ENCODE measurements around the gene RPL35A.
"Not testable (repeated sequence)": the region's sequence is repeated elsewhere in the genome, so short reads cannot be mapped to it uniquely, and the experiment has no call there.

The RPL35A gene

DNA sequence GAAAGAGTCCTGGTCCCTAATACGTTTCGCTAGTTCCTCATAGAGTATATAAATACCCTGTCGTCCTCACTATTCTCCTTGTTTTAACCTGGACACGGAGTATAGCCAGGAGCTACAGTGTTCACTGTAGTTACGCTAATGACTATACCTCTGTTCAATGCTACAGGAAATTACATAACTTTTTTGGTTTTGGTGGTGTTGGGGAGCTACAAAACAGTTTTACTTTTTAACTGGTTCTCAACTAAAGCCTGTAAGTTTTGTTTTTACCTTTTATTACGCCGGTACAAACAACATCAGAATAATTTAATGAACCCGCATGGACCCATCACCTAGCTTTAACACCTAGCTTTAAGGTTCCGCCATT lies 11.6 kb downstream of the RPL35A start:
- no peak overlapping the region for H3K27ac ChIP-seq
- in situ Hi-C loops (cut with HindIII; ENCODE audit: low pct_ligation_motif_present, low sequenced_read_pairs): no loop called here

DNA sequence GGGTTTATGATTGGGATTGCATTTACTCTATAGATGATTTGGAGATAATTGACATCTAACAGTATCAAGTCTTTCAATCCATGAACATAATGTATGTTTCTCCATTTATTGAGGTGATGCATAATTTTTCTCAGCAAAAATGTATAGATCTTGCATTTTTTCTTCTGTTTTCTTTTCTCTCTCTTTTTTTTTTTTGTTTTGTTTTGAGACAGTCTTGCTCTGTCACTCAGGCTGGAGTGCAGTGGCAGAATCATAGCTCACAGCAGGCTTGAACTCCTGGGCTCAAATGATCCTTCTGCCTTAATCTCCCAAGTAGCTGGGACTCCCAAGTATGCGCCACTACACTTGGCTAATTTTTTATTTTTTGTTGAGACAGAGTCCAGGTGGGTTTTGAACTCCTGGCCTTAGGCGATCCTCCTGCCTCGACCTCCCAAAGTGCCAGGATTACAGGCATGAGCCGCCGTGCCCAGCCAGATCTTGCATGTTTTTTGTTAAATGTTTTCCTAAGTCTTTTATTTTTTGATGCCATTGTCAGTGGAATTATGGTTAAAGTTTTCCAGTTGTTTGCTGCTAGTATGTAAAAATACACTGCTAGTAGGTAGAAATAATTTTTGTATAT lies 13.1 kb downstream of the RPL35A start:
- no peaks in the 10 kb centered on the region for H3K36me3 ChIP-seq (replicated peaks)
- in situ Hi-C loops (cut with HindIII; ENCODE audit: low pct_ligation_motif_present, low sequenced_read_pairs): no loop called here
- no peak for DNase-seq
- H3K27ac ChIP-seq: no peak overlapping the region
- TF ChIP-seq CTCF (IDR thresholded peaks at IDR 0.05; ENCODE audit: low read depth, low read length, missing control alignments): no peak
- no peak overlapping the region for H3K4me3 ChIP-seq (ENCODE audit: low read depth, low read length)
- H3K27me3 ChIP-seq (replicated peaks): no peaks in the 10 kb centered on the region

More for the DNA sequence above, 11.6 kb downstream of the RPL35A start:
- no peak for TF ChIP-seq CTCF (IDR thresholded peaks at IDR 0.05; ENCODE audit: low read depth, low read length, missing control alignments)
- no peak for DNase-seq
- H3K4me3 ChIP-seq (ENCODE audit: low read depth, low read length): no peak overlapping the region
- H3K36me3 ChIP-seq (replicated peaks): peaks cover 3% of the 10 kb centered on the region
- no peaks in the 10 kb centered on the region for H3K27me3 ChIP-seq (replicated peaks)

- H3K4me3 ChIP-seq (ENCODE audit: low read depth, low read length); H3K27me3 ChIP-seq (replicated peaks); in situ Hi-C loops (cut with HindIII; ENCODE audit: low pct_ligation_motif_present, low sequenced_read_pairs); DNase-seq; H3K27ac ChIP-seq; H3K36me3 ChIP-seq (replicated peaks): not testable (repeated sequence)
Measured at GRCh38 chr3:197967337-197967989, 17.5 kb downstream of the RPL35A start.

GRCh38 chr3:197970588-197970987 lies 20.6 kb downstream of the RPL35A start:
- no peak for TF ChIP-seq CTCF (IDR thresholded peaks at IDR 0.05; ENCODE audit: low read depth, low read length, missing control alignments)
- Histone ChIP-seq H3K27ac (no peak overlapping the region), H3K36me3 (replicated peaks) (no peaks in the 10 kb centered on the region), H3K27me3 (replicated peaks) (no peaks in the 10 kb centered on the region), H3K4me3 (ENCODE audit: low read depth, low read length) (no peak overlapping the region)
- in situ Hi-C loops (cut with HindIII; ENCODE audit: low pct_ligation_motif_present, low sequenced_read_pairs): no loop called here
- no peak for DNase-seq

GRCh38 chr3:197974016-197974415 lies 24.0 kb downstream of the RPL35A start:
- Histone ChIP-seq H3K4me3 (ENCODE audit: low read depth, low read length) (no peak overlapping the region), H3K27ac (no peak overlapping the region), H3K27me3 (replicated peaks) (no peaks in the 10 kb centered on the region), H3K36me3 (replicated peaks) (no peaks in the 10 kb centered on the region)
- no peak for DNase-seq
- in situ Hi-C loops (cut with HindIII; ENCODE audit: low pct_ligation_motif_present, low sequenced_read_pairs): no loop called here
- TF ChIP-seq CTCF (IDR thresholded peaks at IDR 0.05; ENCODE audit: low read depth, low read length, missing control alignments): no peak

DNA sequence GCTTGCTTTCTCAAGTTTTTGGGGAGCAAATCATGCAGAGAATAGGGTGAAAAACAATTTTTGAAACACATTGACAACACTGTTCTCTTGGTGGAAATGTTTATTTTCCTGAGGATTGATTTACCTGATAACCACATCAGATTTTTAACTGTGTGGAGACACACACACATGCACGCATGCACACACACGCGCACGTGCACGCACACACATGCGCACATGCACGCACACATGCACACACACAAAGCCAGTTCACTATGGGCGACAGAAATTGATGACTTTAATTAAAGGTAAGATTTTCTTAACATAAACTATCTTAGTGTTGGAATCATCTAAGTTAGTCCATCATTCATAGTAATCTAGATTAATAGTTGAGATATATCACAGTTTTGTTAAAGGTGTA lies 25.3 kb downstream of the RPL35A start:
- in situ Hi-C loops (cut with HindIII; ENCODE audit: low pct_ligation_motif_present, low sequenced_read_pairs): no loop called here
- H3K27ac ChIP-seq: no peak overlapping the region
- no peak overlapping the region for H3K4me3 ChIP-seq (ENCODE audit: low read depth, low read length)
- DNase-seq: no peak
- no peaks in the 10 kb centered on the region for H3K36me3 ChIP-seq (replicated peaks)
- TF ChIP-seq CTCF (IDR thresholded peaks at IDR 0.05; ENCODE audit: low read depth, low read length, missing control alignments): no peak
- H3K27me3 ChIP-seq (replicated peaks): no peaks in the 10 kb centered on the region

All from brain microvascular endothelial cell (primary cell).